Measurements from ENCODE around the gene CEP78.
A peak's percentile ranks its signal among the peaks of the same experiment; 100 is the strongest.

CEP78 gene

DNA sequence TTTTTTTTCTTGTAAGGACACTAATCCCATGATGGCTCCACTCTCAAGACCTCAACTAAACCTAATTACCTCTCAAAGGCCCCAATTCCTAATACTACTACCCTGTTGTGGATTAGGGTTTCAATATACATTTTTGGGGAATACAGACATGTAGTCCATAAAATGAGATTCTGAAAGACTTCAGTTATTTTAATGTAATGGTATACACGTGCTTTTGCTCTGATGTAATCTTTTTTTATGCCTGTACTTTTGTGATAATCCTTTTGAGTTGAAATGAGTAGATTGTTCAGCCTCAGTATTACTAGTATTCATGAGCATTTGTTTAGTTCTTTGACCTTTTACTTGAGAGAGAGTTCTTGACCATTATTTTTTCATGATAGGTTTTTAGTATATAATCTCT, 9.5 kb downstream of the CEP78 start:
- no peaks in the 10 kb centered on the region for H3K9me3 ChIP-seq
- H3K27me3 ChIP-seq (ENCODE audit: low read depth) = no peaks in the 10 kb centered on the region
- DNase-seq (ENCODE audit: low spot score in 2 of 2) = peak in 1 of 2 experiments; percentile 99
- peaks cover 51% of the 10 kb centered on the region for H3K4me1 ChIP-seq
- H3K36me3 ChIP-seq (replicated peaks) = peaks cover 74% of the 10 kb centered on the region
- no peak overlapping the region for H3K4me3 ChIP-seq
- in situ Hi-C loops (cut with MboI; ENCODE audit: low sequenced_read_pairs) = no loop called here

GRCh38 chr9:78248635-78249034, 12.8 kb downstream of the CEP78 start:
- DNase-seq (ENCODE audit: low spot score in 2 of 2) = no peak
- Histone ChIP-seq H3K36me3 (replicated peaks) (peaks cover 72% of the 10 kb centered on the region), H3K4me3 (no peak overlapping the region), H3K9me3 (no peaks in the 10 kb centered on the region), H3K4me1 (peaks cover 29% of the 10 kb centered on the region), H3K27me3 (ENCODE audit: low read depth) (no peaks in the 10 kb centered on the region)
- in situ Hi-C loops (cut with MboI; ENCODE audit: low sequenced_read_pairs) = no loop called here

- Histone ChIP-seq H3K27me3 (ENCODE audit: low read depth) (no peaks in the 10 kb centered on the region), H3K36me3 (replicated peaks) (peaks cover 75% of the 10 kb centered on the region), H3K9me3 (no peaks in the 10 kb centered on the region), H3K4me3 (no peak overlapping the region), H3K4me1 (peaks cover 21% of the 10 kb centered on the region)
- in situ Hi-C loops (cut with MboI; ENCODE audit: low sequenced_read_pairs) = no loop called here
- no peak for DNase-seq (ENCODE audit: low spot score in 2 of 2)
Observed at GRCh38 chr9:78249542-78249941, 13.7 kb downstream of the CEP78 start.

DNA sequence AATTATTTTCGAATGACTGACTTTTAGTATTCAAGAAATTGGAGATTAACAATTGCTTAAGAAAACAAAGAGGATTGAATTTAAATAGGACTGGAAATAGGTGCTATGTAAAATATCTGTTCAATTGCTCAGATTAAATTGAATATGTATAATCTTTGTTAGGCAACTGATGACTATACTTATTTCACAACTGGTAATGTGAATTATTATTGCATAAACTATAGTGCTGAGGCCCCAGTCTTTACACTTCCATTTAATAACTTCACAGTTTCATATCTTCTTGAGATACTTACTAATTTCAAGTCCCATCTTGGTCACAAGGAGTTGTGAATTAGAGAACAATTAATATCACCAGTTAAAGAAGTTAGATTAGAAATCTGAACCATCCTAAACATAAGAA, 16.7 kb downstream of the CEP78 start:
- in situ Hi-C loops (cut with MboI; ENCODE audit: low sequenced_read_pairs) = no loop called here
- Histone ChIP-seq H3K9me3 (no peaks in the 10 kb centered on the region), H3K4me1 (no peaks in the 10 kb centered on the region), H3K36me3 (replicated peaks) (peaks cover 79% of the 10 kb centered on the region), H3K27me3 (ENCODE audit: low read depth) (no peaks in the 10 kb centered on the region), H3K4me3 (no peak overlapping the region)
- DNase-seq (ENCODE audit: low spot score in 2 of 2) = no peak

DNA sequence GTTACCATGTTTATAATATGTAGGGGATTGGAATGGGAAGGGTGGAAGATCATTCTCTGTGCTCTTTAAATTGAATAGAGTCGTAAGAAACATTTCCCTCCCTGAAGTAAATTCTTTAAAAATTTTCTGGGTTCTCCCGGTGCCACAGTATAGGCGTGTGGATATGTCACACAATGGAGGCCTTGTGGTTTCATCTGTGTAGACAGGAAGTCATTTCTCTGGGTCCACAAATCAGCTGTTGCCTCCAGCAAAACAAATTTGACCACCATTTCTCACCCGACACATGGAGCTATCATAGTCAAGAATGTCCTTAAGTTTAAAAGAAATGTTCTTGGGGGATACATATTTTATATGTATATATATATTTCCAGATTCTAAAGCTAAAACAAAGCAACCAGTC, 17.4 kb downstream of the CEP78 start:
- Histone ChIP-seq H3K4me3 (no peak overlapping the region), H3K4me1 (no peaks in the 10 kb centered on the region), H3K27me3 (ENCODE audit: low read depth) (no peaks in the 10 kb centered on the region), H3K36me3 (replicated peaks) (peaks cover 80% of the 10 kb centered on the region), H3K9me3 (no peaks in the 10 kb centered on the region)
- DNase-seq (ENCODE audit: low spot score in 2 of 2) = no peak
- in situ Hi-C loops (cut with MboI; ENCODE audit: low sequenced_read_pairs) = no loop called here

- peak in 1 of 2 experiments; percentile 23 for DNase-seq (ENCODE audit: low spot score in 2 of 2)
- in situ Hi-C loops (cut with MboI; ENCODE audit: low sequenced_read_pairs) = no loop called here
- peaks cover 80% of the 10 kb centered on the region for H3K36me3 ChIP-seq (replicated peaks)
Observed at GRCh38 chr9:78261403-78262001, 25.6 kb downstream of the CEP78 start.

DNA sequence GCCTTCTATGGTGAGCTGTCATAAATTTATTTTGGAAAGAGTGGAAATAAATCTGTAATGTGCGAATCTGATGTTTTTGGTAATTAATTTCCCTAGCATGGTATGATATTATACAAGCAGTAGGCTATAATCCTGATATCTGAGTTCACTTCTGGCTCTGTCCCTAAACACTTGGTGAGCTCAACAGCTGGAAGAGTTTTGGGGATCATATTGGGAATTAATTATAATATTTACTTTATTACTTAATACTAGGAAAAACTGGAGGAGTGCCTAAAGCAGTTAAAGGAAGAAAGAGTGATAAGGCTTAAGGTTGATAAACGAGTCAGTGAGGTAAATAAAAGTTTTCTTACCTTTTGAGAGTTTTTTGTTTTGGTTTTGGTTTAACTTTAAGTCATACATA, 26.8 kb downstream of the CEP78 start:
- H3K36me3 ChIP-seq (replicated peaks) = peaks cover 80% of the 10 kb centered on the region
- no peak for DNase-seq (ENCODE audit: low spot score in 2 of 2)
- no peaks in the 10 kb centered on the region for H3K9me3 ChIP-seq
- no peak overlapping the region for H3K4me3 ChIP-seq
- no peaks in the 10 kb centered on the region for H3K4me1 ChIP-seq
- in situ Hi-C loops (cut with MboI; ENCODE audit: low sequenced_read_pairs) = no loop called here
- no peaks in the 10 kb centered on the region for H3K27me3 ChIP-seq (ENCODE audit: low read depth)

More at GRCh38 chr9:78261403-78262001, 25.6 kb downstream of the CEP78 start:
- no peak overlapping the region for H3K4me3 ChIP-seq
- no peaks in the 10 kb centered on the region for H3K9me3 ChIP-seq
- H3K4me1 ChIP-seq = no peaks in the 10 kb centered on the region
- no peaks in the 10 kb centered on the region for H3K27me3 ChIP-seq (ENCODE audit: low read depth)

DNA sequence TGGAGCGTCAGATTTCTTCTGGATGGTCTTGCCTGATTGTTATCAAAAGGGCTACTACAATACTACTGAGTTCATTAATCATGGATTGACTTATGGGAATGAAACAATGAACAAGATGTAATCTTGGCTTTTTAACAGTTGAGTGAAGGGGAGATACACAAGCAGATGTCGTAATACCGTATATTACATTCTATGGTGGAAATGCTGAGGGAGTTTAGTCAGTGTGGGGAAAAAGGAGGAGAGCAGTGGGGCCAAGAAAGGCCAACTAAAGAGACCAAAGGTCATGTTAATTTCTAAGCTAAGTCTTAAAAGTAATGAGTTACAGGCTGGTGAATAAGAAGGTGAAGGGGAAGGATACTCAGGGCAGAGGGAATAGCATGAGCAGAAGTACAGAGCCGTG, 32.0 kb downstream of the CEP78 start:
- H3K4me3 ChIP-seq = no peak overlapping the region
- H3K9me3 ChIP-seq = no peaks in the 10 kb centered on the region
- no peaks in the 10 kb centered on the region for H3K4me1 ChIP-seq
- no peak for DNase-seq (ENCODE audit: low spot score in 2 of 2)
- in situ Hi-C loops (cut with MboI; ENCODE audit: low sequenced_read_pairs) = no loop called here
- peaks cover 90% of the 10 kb centered on the region for H3K36me3 ChIP-seq (replicated peaks)
- H3K27me3 ChIP-seq (ENCODE audit: low read depth) = no peaks in the 10 kb centered on the region

DNA sequence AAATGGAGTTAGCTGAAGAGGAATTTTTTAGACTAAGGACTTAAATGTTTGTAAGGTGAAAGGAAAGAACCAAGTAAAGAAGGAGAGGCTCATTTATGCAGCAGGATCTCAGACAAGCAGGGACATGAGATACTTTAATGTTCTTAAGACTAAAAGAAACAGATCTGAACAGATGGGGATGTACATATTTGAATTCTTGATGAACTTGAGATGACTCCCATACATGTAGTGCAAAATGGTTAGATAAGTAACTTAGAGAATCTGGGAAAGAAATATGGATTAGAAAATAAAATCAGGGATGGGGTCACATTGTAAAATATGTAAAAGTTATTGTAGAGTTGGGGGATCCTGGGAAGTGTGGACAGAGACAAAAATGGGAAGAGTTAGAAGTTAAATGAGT, 33.9 kb downstream of the CEP78 start:
- no peak overlapping the region for H3K4me3 ChIP-seq
- DNase-seq (ENCODE audit: low spot score in 2 of 2) = no peak
- no peaks in the 10 kb centered on the region for H3K9me3 ChIP-seq
- H3K27me3 ChIP-seq (ENCODE audit: low read depth) = no peaks in the 10 kb centered on the region
- H3K36me3 ChIP-seq (replicated peaks) = peaks cover 80% of the 10 kb centered on the region
- H3K4me1 ChIP-seq = no peaks in the 10 kb centered on the region
- in situ Hi-C loops (cut with MboI; ENCODE audit: low sequenced_read_pairs) = no loop called here

DNA sequence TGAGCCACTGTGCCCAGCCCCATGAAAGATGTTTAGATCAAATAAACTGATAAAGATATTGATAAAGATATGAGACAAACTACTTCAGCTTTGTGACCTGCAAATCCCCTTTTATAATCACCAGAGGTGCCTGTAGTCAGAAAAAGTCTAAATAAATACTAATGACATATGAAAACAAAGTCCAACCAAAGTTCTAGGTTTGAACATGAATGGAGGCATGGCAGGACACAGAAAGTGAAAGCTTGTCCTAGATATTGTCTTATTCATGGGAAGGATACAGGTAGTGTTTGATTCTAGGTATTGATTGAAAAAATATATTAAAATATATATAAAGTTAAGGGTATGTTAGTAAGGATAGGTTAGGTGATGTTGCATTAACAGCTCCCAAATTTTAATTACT, 36.4 kb downstream of the CEP78 start:
- Histone ChIP-seq H3K4me1 (no peaks in the 10 kb centered on the region), H3K9me3 (no peaks in the 10 kb centered on the region), H3K4me3 (no peak overlapping the region), H3K36me3 (replicated peaks) (peaks cover 55% of the 10 kb centered on the region), H3K27me3 (ENCODE audit: low read depth) (no peaks in the 10 kb centered on the region)
- no peak for DNase-seq (ENCODE audit: low spot score in 2 of 2)
- in situ Hi-C loops (cut with MboI; ENCODE audit: low sequenced_read_pairs) = no loop called here

- no peaks in the 10 kb centered on the region for H3K27me3 ChIP-seq (ENCODE audit: low read depth)
- no peaks in the 10 kb centered on the region for H3K4me1 ChIP-seq
- H3K4me3 ChIP-seq = no peak overlapping the region
- in situ Hi-C loops (cut with MboI; ENCODE audit: low sequenced_read_pairs) = no loop called here
- H3K9me3 ChIP-seq = no peaks in the 10 kb centered on the region
- peaks cover 50% of the 10 kb centered on the region for H3K36me3 ChIP-seq (replicated peaks)
- no peak for DNase-seq (ENCODE audit: low spot score in 2 of 2)
Observed at GRCh38 chr9:78273761-78274160, 37.9 kb downstream of the CEP78 start.

- Histone ChIP-seq H3K9me3 (no peaks in the 10 kb centered on the region), H3K4me3 (no peak overlapping the region), H3K36me3 (replicated peaks) (peaks cover 11% of the 10 kb centered on the region), H3K27me3 (ENCODE audit: low read depth) (no peaks in the 10 kb centered on the region), H3K4me1 (no peaks in the 10 kb centered on the region)
- in situ Hi-C loops (cut with MboI; ENCODE audit: low sequenced_read_pairs) = no loop called here
- no peak for DNase-seq (ENCODE audit: low spot score in 2 of 2)
Observed at GRCh38 chr9:78278177-78278777, 42.4 kb downstream of the CEP78 start.

GRCh38 chr9:78278801-78279200, 42.9 kb downstream of the CEP78 start:
- Histone ChIP-seq H3K27me3 (ENCODE audit: low read depth) (no peaks in the 10 kb centered on the region), H3K4me1 (no peaks in the 10 kb centered on the region), H3K4me3 (no peak overlapping the region), H3K36me3 (replicated peaks) (peaks cover 8% of the 10 kb centered on the region), H3K9me3 (no peaks in the 10 kb centered on the region)
- no peak for DNase-seq (ENCODE audit: low spot score in 2 of 2)
- in situ Hi-C loops (cut with MboI; ENCODE audit: low sequenced_read_pairs) = no loop called here

- in situ Hi-C loops (cut with MboI; ENCODE audit: low sequenced_read_pairs) = no loop called here
- Histone ChIP-seq H3K36me3 (replicated peaks) (peaks cover 6% of the 10 kb centered on the region; the same call in 1 of the 2 replicates), H3K4me3 (no peak overlapping the region), H3K27me3 (ENCODE audit: low read depth) (no peaks in the 10 kb centered on the region), H3K9me3 (no peaks in the 10 kb centered on the region), H3K4me1 (no peaks in the 10 kb centered on the region)
- DNase-seq (ENCODE audit: low spot score in 2 of 2) = no peak
Observed at GRCh38 chr9:78280982-78281668, 45.2 kb downstream of the CEP78 start.
